ENCODE measurements around the gene CEND1. TPM values are rescaled to one million over a fixed set of nuclear protein-coding genes. Genes with fewer than 3 reads are reported as not detected.
A peak's percentile ranks its signal among the peaks of the same experiment; 100 is the strongest.

Gene CEND1
- total RNA-seq, 1 experiment from 2014 or later, result 2.7 TPM

DNA sequence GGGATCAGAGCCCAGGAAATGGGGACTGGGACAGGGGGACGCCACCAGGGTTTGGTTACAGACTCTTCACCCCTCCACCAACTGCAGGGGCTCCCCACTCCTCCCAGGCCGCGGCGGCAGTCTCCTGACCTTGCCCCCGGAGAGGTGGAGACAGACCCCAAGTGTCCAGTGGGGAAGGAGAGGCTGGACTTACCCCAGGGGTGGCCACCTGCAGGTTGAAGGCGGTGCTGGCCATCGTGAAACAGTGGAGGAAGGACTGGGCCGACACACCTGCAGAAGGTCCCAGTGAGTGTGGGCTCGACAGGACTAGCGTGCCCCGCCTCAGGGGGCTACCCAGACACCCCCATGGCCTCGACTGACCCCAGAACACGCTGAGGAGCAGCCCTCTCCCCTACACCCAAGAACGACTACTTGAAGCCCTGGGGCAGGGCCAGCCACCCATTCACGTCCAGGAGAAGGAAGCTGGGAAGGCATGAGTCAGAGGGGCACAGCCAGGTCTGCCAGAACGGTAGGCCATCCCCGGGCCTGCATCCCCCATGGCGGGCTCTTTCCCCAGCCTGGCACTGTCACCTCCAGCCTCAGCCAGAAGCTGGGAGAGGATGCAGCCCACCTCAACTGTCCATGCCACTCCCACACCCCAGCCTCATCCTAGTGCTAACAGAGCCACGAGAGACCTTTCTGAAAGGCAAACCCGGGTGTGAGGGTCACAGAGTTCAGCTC, 14.9 kb downstream of the CEND1 start:
- ATAC-seq (no peak), DNase-seq (ENCODE audit: low spot score) (peak; percentile 15)
- peaks cover 8% of the 10 kb centered on the region; the same call in 1 of the 2 replicates for H3K36me3 Mint-ChIP-seq
- TF ChIP-seq, protein P1, sequence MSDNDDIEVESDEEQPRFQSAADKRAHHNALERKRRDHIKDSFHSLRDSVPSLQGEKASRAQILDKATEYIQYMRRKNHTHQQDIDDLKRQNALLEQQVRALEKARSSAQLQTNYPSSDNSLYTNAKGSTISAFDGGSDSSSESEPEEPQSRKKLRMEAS (CRISPR knock-in tag; IDR thresholded peaks at IDR 0.05), result no peak
- no peak for TF ChIP-seq USF2 (CRISPR knock-in tag; IDR thresholded peaks at IDR 0.05)
- TF ChIP-seq, protein P2, sequence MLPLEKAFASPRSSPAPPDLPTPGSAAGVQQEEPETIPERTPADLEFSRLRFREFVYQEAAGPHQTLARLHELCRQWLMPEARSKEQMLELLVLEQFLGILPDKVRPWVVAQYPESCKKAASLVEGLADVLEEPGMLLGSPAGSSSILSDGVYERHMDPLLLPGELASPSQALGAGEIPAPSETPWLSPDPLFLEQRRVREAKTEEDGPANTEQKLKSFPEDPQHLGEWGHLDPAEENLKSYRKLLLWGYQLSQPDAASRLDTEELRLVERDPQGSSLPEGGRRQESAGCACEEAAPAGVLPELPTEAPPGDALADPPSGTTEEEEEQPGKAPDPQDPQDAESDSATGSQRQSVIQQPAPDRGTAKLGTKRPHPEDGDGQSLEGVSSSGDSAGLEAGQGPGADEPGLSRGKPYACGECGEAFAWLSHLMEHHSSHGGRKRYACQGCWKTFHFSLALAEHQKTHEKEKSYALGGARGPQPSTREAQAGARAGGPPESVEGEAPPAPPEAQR (CRISPR knock-in tag; IDR thresholded peaks at IDR 0.05), result no peak
- TF ChIP-seq PREB (CRISPR knock-in tag; IDR thresholded peaks at IDR 0.05; ENCODE audit: borderline replicate concordance), result no peak
- no peak for TF ChIP-seq NFATC4 (CRISPR knock-in tag; IDR thresholded peaks at IDR 0.05)
- TF ChIP-seq NR2C2 (CRISPR knock-in tag; IDR thresholded peaks at IDR 0.05), result no peak
- no peak for TF ChIP-seq ZNF425 (CRISPR knock-in tag; conservative IDR thresholded peaks at IDR 0.05)
- TF ChIP-seq, protein P3, sequence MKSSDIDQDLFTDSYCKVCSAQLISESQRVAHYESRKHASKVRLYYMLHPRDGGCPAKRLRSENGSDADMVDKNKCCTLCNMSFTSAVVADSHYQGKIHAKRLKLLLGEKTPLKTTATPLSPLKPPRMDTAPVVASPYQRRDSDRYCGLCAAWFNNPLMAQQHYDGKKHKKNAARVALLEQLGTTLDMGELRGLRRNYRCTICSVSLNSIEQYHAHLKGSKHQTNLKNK (CRISPR knock-in tag; IDR thresholded peaks at IDR 0.05), result no peak
- TF ChIP-seq PRRX2 (CRISPR knock-in tag; IDR thresholded peaks at IDR 0.05), result no peak
- TF ChIP-seq JAZF1 (CRISPR knock-in tag; IDR thresholded peaks at IDR 0.05), result no peak
- TF ChIP-seq ZNF317 (CRISPR knock-in tag; IDR thresholded peaks at IDR 0.05; ENCODE audit: borderline replicate concordance, low read depth), result no peak
- TF ChIP-seq E2F4 (CRISPR knock-in tag; IDR thresholded peaks at IDR 0.05; ENCODE audit: borderline replicate concordance, low read depth), result no peak
- no peak for TF ChIP-seq ERG (CRISPR knock-in tag; IDR thresholded peaks at IDR 0.05)
- no peak for TF ChIP-seq NFE2L1 (CRISPR knock-in tag; IDR thresholded peaks at IDR 0.05)
- no peak for TF ChIP-seq ETV6 (CRISPR knock-in tag; IDR thresholded peaks at IDR 0.05)
- TF ChIP-seq, protein P4, sequence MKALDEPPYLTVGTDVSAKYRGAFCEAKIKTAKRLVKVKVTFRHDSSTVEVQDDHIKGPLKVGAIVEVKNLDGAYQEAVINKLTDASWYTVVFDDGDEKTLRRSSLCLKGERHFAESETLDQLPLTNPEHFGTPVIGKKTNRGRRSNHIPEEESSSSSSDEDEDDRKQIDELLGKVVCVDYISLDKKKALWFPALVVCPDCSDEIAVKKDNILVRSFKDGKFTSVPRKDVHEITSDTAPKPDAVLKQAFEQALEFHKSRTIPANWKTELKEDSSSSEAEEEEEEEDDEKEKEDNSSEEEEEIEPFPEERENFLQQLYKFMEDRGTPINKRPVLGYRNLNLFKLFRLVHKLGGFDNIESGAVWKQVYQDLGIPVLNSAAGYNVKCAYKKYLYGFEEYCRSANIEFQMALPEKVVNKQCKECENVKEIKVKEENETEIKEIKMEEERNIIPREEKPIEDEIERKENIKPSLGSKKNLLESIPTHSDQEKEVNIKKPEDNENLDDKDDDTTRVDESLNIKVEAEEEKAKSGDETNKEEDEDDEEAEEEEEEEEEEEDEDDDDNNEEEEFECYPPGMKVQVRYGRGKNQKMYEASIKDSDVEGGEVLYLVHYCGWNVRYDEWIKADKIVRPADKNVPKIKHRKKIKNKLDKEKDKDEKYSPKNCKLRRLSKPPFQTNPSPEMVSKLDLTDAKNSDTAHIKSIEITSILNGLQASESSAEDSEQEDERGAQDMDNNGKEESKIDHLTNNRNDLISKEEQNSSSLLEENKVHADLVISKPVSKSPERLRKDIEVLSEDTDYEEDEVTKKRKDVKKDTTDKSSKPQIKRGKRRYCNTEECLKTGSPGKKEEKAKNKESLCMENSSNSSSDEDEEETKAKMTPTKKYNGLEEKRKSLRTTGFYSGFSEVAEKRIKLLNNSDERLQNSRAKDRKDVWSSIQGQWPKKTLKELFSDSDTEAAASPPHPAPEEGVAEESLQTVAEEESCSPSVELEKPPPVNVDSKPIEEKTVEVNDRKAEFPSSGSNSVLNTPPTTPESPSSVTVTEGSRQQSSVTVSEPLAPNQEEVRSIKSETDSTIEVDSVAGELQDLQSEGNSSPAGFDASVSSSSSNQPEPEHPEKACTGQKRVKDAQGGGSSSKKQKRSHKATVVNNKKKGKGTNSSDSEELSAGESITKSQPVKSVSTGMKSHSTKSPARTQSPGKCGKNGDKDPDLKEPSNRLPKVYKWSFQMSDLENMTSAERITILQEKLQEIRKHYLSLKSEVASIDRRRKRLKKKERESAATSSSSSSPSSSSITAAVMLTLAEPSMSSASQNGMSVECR (CRISPR knock-in tag; IDR thresholded peaks at IDR 0.05; ENCODE audit: borderline replicate concordance), result no peak
- TF ChIP-seq, protein P5, sequence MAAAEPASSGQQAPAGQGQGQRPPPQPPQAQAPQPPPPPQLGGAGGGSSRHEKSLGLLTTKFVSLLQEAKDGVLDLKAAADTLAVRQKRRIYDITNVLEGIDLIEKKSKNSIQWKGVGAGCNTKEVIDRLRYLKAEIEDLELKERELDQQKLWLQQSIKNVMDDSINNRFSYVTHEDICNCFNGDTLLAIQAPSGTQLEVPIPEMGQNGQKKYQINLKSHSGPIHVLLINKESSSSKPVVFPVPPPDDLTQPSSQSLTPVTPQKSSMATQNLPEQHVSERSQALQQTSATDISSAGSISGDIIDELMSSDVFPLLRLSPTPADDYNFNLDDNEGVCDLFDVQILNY (CRISPR knock-in tag; IDR thresholded peaks at IDR 0.05), result no peak
- H3K9me3 Mint-ChIP-seq, result no peaks in the 10 kb centered on the region
- CTCF ChIA-PET, result interaction anchor here (0.6 to 1.6 kb wide), 7 partner anchors 9 to 79 kb away, joined by 3 to 8 read pairs (median 4); partner anchors contain the start of genes CEND1 and TMEM80
- H3K27me3 Mint-ChIP-seq (ENCODE audit: low read depth), result no peaks in the 10 kb centered on the region
- POLR2A ChIA-PET, result no interaction called here
- H3K4me1 Mint-ChIP-seq, result peaks cover 19% of the 10 kb centered on the region
- H3K4me3 Mint-ChIP-seq, result peak overlapping the region; percentile 55
- H3K27ac Mint-ChIP-seq, result peak overlapping the region; percentile 63; the same call in 1 of the 2 replicates

Data from WTC11 (cell line).